HS-27A (cell line): ENCODE data around the gene FADS6.

ENCODE experiments used
- DNase-seq: peaks from one replicate; pipeline ENCODE4 v3.0.0-alpha.2; 2012; ENCODE audit warnings: low read depth, missing footprints

Gene FADS6

GRCh38 chr17:74852237-74853047 is 41.0 kb downstream of the FADS6 start:
- no peak for DNase-seq

- DNase-seq = no peak
Observed at GRCh38 chr17:74851612-74852236, 41.7 kb downstream of the FADS6 start.

- DNase-seq = no peak
Observed at GRCh38 chr17:74850914-74851313, 42.5 kb downstream of the FADS6 start.

GRCh38 chr17:74850310-74850709 is 43.1 kb downstream of the FADS6 start:
- DNase-seq = no peak

GRCh38 chr17:74848656-74849399 is 44.6 kb downstream of the FADS6 start:
- no peak for DNase-seq

- DNase-seq = no peak
Observed at GRCh38 chr17:74846621-74847020, 46.8 kb downstream of the FADS6 start.

GRCh38 chr17:74843352-74843627 is 50.1 kb downstream of the FADS6 start:
- no peak for DNase-seq

GRCh38 chr17:74842599-74843351 is 50.7 kb downstream of the FADS6 start:
- no peak for DNase-seq

GRCh38 chr17:74842146-74842598 is 51.3 kb downstream of the FADS6 start:
- no peak for DNase-seq

- no peak for DNase-seq
Observed at GRCh38 chr17:74840989-74841666, 52.3 kb downstream of the FADS6 start.

- no peak for DNase-seq
Observed at GRCh38 chr17:74839990-74840852, 53.2 kb downstream of the FADS6 start.

- DNase-seq = no peak
Observed at GRCh38 chr17:74838274-74838673, 55.2 kb downstream of the FADS6 start.

- no peak for DNase-seq
Observed at GRCh38 chr17:74836691-74837467, 56.6 kb downstream of the FADS6 start.

- DNase-seq = no peak
Observed at GRCh38 chr17:74836191-74836590, 57.2 kb downstream of the FADS6 start.

GRCh38 chr17:74833501-74834377 is 59.7 kb downstream of the FADS6 start:
- DNase-seq = no peak

GRCh38 chr17:74832421-74832820 is 61.0 kb downstream of the FADS6 start:
- DNase-seq = no peak

GRCh38 chr17:74831444-74832146 is 61.8 kb downstream of the FADS6 start:
- no peak for DNase-seq

- no peak for DNase-seq
Observed at GRCh38 chr17:74830861-74831260, 62.6 kb downstream of the FADS6 start.
